HG03064 (cell line): ENCODE data around the gene TMEM25.
"Not testable (repeated sequence)": the region's sequence is repeated elsewhere in the genome, so short reads cannot be mapped to it uniquely, and the experiment has no call there.

Experiments
- ATAC-seq: cut with Tn5 transposase; IDR thresholded peaks from one replicate; pipeline ENCODE4 v1.9.1; 2021; ENCODE audit warnings: low read depth; ENCODE audit not compliant: unreplicated experiment

The TMEM25 gene

DNA sequence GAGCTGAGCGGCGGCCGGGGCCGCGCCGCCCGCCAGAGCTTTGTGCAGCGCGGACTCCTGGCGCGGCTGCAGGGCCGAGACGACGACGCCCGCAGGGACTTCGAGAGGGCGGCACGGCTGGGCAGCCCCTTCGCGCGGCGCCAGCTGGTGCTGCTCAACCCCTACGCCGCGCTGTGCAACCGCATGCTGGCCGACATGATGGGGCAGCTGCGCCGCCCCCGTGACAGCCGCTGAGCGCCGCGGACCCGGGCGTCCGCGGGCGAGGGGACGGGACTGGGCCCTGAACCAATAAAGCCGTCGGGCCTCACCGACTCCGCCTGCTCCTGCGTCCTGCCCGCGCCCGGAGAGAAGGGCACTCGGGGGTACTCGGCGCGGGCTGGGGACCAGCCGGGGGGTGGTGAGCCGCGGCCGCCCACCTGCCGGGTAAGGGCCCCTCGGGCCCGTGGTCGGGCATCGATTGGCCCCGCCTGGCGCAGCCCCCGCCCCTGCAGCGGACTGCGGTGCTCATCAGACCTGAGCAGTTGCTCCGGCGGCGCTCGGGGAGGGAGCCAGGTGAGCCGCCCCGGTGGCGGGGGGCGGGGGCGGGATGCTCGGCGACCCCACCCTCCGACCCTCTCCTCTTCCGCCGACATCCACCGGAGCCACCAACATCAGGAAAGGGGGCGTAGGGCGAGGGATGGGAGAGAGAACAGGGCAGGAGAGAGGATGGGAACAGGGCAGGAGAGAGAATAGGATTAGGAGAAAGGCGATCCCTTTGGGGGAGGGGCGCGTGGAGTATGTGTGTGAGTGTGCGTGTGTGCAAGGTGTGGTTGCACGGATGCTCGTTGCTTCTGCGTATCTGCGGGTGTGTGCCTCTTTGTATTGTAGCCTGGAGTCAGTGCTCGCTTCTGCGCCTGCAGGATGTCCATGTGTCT lies at the start of gene TMEM25:
TMEM25 (plus strand) TSS at position 510 of the 914 bp plus-strand sequence. CDS start 610 bp downstream, outside the sequence.
- no peak for ATAC-seq

DNA sequence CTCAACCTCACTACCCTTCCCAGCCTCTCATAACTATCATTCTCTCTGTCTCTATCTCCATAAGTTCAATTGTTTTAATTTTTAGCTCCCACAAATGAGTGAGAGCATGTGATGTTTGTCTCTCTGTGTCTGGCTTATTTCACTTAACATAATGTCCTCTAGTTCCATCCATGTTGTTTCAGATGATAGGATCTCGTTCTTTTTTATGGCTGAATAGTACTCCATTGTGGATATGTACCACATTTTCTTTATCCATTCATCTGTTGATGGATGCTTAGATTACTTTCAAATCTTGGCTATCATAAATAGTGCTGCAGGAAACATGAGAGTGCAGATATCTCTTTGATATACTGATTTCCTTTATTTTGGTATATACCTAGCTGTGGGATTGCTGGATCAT lies 49.8 kb upstream of the TMEM25 start:
- ATAC-seq: not testable (repeated sequence)

DNA sequence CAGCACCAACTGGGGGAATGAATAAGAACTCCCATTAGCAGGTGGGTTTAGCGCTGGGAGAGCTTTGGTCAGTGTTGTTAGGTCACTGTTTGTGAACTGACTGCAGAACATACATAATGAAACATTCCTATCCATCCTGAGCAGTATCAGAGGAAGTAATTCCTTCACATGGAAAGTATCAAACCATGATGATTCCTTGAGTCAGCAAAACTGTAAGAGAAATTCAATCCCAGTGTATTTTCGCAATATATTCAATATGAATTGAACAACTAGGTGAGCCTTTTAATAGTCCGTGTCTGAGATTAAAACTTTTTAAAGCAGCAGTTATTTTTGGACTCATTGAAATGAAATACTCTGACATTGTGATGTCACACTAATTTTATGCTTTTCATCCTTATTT lies 46.6 kb upstream of the TMEM25 start:
- no peak for ATAC-seq

DNA sequence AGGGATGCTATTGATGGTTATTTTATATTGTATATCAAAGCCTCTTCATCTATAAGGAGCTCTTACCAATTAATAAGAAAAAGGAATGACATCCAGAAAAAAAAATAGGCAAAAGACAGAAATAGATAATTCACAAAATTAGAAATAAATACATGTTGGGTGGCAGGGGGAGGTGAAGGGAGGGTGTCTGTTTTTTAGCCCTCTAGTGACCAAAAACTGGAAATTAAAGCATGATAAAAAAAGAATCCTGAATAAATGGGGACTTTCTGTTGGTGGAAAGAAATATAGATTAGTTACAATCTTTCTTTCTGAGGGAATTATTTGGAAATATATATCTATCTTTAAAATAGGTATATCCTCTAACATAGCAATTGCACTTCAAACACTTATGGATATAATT lies 45.7 kb upstream of the TMEM25 start:
- ATAC-seq: no peak

DNA sequence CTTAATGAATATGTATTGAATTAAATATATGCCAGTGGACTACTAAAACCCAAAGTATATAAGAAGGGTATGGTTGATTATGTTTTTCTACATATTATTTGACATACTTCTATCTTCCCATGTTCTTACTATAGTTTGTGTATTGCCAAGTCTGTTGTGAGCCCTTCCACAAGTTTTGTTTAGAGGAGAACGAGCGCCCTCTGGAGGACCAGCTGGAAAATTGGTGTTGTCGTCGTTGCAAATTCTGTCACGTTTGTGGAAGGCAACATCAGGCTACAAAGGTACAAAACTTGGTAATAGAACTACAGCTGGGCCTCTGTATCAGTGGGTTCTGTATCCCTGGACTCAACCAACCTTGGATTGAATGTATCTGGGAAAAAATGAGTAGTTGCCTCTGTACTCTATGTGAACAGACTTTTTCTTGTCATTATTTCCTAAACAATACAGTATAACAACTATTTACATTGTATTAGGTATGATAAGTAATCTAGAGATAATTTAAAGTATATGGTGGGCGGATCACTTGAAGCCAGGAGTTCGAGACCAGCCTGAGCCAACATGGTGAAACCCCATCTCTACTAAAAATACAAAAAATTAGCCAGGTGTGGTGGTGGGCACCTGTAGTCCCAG lies 42.4 kb upstream of the TMEM25 start:
- no peak for ATAC-seq

- ATAC-seq: no peak
Measured at GRCh38 chr11:118491041-118491440, 40.0 kb upstream of the TMEM25 start.

DNA sequence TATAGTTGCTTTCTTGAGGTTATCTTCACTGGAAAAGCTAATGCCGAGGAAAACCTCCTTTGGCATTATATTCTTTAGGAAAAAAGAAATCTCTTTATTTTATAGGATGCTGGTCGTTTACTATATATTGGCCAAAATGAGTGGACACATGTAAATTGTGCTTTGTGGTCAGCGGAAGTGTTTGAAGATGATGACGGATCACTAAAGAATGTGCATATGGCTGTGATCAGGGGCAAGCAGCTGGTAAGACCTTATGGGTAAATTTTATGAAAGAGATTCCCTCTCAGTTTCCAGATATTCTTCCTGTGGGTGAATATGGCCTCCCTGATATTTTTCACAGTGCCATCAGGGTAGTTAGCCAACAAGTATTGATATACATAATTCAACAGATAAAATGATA lies 33.2 kb upstream of the TMEM25 start:
- no peak for ATAC-seq

DNA sequence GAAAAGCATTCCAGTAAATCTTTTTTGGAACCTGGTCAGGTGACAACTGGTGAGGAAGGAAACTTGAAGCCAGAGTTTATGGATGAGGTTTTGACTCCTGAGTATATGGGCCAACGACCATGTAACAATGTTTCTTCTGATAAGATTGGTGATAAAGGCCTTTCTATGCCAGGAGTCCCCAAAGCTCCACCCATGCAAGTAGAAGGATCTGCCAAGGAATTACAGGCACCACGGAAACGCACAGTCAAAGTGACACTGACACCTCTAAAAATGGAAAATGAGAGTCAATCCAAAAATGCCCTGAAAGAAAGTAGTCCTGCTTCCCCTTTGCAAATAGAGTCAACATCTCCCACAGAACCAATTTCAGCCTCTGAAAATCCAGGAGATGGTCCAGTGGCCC lies 27.8 kb upstream of the TMEM25 start:
- ATAC-seq: no peak

DNA sequence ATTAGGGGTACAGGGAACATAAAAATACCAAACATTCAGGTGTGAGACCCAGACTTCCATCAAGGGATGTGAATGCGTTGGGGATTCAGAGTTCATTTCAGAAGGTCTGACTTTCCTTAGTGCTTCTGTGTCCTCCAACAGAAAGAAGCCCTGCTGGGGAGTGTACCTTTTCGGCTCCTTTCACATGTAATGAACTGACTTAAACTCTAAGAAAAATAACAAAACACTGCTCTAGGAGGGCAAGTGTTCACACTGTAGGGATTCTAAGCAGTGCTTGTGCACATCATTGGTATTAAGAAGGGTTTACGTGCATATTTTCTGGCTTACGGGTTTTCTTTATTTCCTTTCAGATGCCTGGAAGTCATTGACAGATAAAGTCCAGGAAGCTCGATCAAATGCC lies 19.4 kb upstream of the TMEM25 start:
- no peak for ATAC-seq

DNA sequence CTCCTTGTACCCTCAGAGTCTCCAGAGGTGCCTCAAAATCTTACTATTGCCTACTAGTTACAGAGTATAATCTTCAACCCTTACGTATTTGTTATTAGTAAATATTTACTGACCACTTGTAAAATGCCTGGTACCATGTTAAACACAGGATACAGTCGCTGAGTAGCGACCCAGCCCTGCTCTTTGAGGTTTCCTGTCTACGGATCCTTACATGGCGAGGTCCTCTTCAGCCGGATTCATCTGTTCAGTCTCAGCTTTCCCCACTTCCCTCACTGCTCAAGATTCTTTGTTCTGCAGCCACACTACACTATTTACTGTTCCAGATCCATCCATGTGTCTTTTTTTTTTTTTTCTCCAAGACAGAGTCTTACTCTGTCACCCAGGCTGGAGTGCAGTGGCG lies 16.9 kb upstream of the TMEM25 start:
- ATAC-seq: no peak

DNA sequence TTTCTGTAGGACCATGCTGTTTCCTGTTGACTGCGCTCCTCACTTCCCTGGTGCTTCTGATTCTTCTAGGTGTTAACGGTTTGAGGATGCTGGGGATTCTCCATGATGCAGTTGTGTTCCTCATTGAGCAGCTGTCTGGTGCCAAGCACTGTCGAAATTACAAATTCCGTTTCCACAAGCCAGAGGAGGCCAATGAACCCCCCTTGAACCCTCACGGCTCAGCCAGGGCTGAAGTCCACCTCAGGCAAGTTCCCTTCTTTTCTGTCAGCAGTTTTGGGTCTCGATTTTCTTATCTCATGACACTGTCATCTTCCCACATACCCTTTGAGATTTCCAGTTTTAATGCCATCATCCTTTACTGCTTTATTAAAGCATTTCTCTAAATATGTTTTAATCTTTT lies 11.4 kb upstream of the TMEM25 start:
- no peak for ATAC-seq

DNA sequence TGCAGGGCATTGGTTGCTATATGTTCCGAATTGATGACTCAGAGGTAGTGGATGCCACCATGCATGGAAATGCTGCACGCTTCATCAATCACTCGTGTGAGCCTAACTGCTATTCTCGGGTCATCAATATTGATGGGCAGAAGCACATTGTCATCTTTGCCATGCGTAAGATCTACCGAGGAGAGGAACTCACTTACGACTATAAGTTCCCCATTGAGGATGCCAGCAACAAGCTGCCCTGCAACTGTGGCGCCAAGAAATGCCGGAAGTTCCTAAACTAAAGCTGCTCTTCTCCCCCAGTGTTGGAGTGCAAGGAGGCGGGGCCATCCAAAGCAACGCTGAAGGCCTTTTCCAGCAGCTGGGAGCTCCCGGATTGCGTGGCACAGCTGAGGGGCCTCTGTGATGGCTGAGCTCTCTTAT lies 9.1 kb upstream of the TMEM25 start:
- no peak for ATAC-seq

DNA sequence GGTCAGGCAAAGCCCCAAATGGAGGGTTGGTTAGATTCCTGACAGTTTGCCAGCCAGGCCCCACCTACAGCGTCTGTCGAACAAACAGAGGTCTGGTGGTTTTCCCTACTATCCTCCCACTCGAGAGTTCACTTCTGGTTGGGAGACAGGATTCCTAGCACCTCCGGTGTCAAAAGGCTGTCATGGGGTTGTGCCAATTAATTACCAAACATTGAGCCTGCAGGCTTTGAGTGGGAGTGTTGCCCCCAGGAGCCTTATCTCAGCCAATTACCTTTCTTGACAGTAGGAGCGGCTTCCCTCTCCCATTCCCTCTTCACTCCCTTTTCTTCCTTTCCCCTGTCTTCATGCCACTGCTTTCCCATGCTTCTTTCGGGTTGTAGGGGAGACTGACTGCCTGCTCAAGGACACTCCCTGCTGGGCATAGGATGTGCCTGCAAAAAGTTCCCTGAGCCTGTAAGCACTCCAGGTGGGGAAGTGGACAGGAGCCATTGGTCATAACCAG lies 8.4 kb upstream of the TMEM25 start:
- no peak for ATAC-seq

GRCh38 chr11:118524356-118524755 lies 6.6 kb upstream of the TMEM25 start:
- no peak for ATAC-seq

DNA sequence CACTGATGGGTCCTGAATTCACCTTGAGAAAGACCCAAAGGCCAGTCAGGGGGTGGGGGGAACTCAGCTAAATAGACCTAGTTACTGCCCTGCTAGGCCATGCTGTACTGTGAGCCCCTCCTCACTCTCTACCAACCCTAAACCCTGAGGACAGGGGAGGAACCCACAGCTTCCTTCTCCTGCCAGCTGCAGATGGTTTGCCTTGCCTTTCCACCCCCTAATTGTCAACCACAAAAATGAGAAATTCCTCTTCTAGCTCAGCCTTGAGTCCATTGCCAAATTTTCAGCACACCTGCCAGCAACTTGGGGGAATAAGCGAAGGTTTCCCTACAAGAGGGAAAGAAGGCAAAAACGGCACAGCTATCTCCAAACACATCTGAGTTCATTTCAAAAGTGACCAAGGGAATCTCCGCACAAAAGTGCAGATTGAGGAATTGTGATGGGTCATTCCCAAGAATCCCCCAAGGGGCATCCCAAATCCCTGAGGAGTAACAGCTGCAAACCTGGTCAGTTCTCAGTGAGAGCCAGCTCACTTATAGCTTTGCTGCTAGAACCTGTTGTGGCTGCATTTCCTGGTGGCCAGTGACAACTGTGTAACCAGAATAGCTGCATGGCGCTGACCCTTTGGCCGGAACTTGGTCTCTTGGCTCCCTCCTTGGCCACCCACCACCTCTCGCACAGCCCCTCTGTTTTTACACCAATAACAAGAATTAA lies 6.1 kb upstream of the TMEM25 start:
- ATAC-seq: no peak

- ATAC-seq: no peak
Measured at GRCh38 chr11:118526688-118527087, 4.3 kb upstream of the TMEM25 start.

GRCh38 chr11:118527109-118527508 lies 3.9 kb upstream of the TMEM25 start, which contains the start of gene TTC36:
Gene TTC36 (plus strand): TSS chr11:118527474. CDS start chr11:118527495, 21 bp downstream.
- ATAC-seq: no peak

GRCh38 chr11:118528511-118528910 lies 2.5 kb upstream of the TMEM25 start:
- ATAC-seq: no peak

DNA sequence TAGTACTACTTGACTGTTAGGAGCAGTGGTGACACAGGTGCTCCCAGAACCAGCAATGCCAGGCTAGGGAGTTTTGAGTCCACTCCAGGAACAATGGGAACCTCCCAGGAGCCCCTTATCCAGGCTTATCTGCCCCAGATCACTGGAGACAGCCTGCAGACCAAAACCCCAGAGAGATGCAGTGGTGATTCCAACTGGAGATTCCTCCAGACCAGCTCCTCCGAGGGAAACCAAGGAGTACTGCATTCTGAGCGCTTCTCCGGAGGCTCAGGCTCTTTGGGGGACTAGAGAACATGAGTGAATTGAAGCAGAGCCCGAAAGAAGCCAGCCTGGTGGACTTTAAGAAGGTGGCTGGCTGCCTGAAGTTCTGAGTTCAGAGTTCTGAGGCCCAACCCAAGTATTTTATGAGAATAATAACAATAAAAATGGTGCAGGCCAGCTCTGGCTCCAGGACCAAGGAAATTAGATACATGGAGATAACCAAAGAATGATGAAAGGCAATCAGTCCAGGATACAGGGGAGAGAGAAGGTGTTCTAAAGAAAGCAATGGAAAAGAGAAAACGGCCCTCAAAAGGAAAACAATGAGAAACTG lies 1.3 kb upstream of the TMEM25 start:
- no peak for ATAC-seq

DNA sequence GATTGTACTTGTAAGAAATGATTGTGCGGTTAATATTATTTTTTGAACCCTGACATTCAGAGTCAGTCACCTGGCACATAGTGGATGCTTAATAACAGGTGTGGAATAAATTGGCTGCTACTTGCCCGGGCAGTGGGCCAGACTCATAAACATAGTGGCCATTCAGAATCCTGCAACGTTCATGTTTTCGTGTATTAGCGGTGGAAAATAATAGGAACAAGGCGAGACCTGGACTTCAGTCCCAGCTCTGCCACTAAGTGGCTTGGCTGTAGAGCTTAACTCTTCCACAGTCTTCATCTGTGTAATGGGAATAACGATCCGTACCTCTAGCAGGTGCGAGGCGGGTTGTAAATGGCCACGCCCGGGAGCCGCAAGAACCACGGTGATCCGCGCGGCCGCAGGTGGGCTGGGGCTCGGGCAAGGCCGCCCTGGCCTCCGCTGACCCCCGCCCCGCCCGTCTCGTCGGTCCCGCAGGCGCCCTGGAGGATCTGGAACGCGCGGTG lies 761 bp upstream of the TMEM25 start:
- ATAC-seq: no peak
